ENCODE results near the gene CHN1.

The CHN1 gene

GRCh38 chr2:174965992-174966744 lies 39.0 kb downstream of the CHN1 start:
- no peak for TF ChIP-seq CTCF (IDR thresholded peaks at IDR 0.05; ENCODE audit: extremely low read depth, missing control alignments)
- no peak for DNase-seq (ENCODE audit: low spot score)

- no peak for DNase-seq (ENCODE audit: low spot score)
- TF ChIP-seq CTCF (IDR thresholded peaks at IDR 0.05; ENCODE audit: extremely low read depth, missing control alignments) = no peak
Measured at GRCh38 chr2:174965551-174965950, 39.6 kb downstream of the CHN1 start.

- TF ChIP-seq CTCF (IDR thresholded peaks at IDR 0.05; ENCODE audit: extremely low read depth, missing control alignments) = no peak
- no peak for DNase-seq (ENCODE audit: low spot score)
Measured at GRCh38 chr2:174964404-174964803, 40.8 kb downstream of the CHN1 start.

GRCh38 chr2:174963437-174964400 lies 41.5 kb downstream of the CHN1 start:
- TF ChIP-seq CTCF (IDR thresholded peaks at IDR 0.05; ENCODE audit: extremely low read depth, missing control alignments) = no peak
- DNase-seq (ENCODE audit: low spot score) = no peak

GRCh38 chr2:174959787-174960186 lies 45.4 kb downstream of the CHN1 start:
- no peak for DNase-seq (ENCODE audit: low spot score)
- TF ChIP-seq CTCF (IDR thresholded peaks at IDR 0.05; ENCODE audit: extremely low read depth, missing control alignments) = no peak

GRCh38 chr2:174957050-174957449 lies 48.1 kb downstream of the CHN1 start:
- TF ChIP-seq CTCF (IDR thresholded peaks at IDR 0.05; ENCODE audit: extremely low read depth, missing control alignments) = no peak
- no peak for DNase-seq (ENCODE audit: low spot score)

- DNase-seq (ENCODE audit: low spot score) = no peak
- TF ChIP-seq CTCF (IDR thresholded peaks at IDR 0.05; ENCODE audit: extremely low read depth, missing control alignments) = no peak
Measured at GRCh38 chr2:174952607-174953006, 52.6 kb downstream of the CHN1 start.
